ENCODE measurements around the gene EMSY. TPM values are rescaled to one million over a fixed set of nuclear protein-coding genes. Genes with fewer than 3 reads are reported as not detected.

EMSY gene
- total RNA-seq, 4 donors from 2014 or later: 12.8 to 59.3 (median 20.6) TPM

DNA sequence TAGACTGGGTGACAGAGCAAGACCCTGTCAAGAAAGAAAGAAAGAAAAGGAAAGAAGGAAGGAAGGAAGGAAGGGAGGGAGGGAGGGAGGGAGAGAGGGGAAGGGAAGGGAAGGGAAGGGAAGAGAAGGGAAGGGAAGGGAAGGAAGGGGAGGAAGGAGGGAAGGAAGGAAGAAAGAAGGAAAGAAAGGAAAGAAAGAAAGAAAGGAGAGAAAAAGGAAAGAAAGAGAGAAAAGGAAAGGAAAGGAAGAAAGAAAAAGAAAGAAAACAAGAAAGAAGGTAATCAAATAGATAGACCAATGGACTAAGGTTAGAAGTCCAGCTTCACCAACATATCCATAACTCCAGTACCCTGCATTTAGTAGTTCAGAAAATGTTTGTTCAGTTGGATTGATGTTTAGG lies 18.2 kb upstream of the EMSY start:
- DNase-seq (ENCODE audit: low spot score) (no peak), ATAC-seq (ENCODE audit: low FRiP score) (no peak)
- TF ChIP-seq, protein P1, sequence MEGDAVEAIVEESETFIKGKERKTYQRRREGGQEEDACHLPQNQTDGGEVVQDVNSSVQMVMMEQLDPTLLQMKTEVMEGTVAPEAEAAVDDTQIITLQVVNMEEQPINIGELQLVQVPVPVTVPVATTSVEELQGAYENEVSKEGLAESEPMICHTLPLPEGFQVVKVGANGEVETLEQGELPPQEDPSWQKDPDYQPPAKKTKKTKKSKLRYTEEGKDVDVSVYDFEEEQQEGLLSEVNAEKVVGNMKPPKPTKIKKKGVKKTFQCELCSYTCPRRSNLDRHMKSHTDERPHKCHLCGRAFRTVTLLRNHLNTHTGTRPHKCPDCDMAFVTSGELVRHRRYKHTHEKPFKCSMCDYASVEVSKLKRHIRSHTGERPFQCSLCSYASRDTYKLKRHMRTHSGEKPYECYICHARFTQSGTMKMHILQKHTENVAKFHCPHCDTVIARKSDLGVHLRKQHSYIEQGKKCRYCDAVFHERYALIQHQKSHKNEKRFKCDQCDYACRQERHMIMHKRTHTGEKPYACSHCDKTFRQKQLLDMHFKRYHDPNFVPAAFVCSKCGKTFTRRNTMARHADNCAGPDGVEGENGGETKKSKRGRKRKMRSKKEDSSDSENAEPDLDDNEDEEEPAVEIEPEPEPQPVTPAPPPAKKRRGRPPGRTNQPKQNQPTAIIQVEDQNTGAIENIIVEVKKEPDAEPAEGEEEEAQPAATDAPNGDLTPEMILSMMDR (IDR thresholded peaks at IDR 0.05): no peak

DNA sequence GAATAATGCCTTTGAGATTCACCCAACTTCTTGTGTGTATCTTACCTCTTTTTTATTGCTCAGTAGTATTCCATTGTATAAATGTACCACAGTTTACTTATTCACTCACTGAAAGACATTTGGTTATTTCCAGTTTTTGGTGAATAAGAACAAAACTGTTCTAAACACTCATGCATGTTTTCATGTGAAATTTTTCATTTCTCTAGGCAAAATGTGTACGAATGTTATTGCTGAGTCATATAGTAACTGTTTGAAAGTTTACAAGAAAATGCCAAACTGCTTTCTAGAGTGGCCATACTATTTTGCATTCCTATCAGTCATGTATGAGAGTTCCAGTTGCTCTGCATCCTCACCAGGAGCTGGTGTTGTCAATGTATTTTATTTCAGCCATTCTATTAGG lies 8.8 kb upstream of the EMSY start:
- TF ChIP-seq, protein P1 (IDR thresholded peaks at IDR 0.05): no peak
- DNase-seq (ENCODE audit: low spot score) (no peak), ATAC-seq (ENCODE audit: low FRiP score) (no peak)

DNA sequence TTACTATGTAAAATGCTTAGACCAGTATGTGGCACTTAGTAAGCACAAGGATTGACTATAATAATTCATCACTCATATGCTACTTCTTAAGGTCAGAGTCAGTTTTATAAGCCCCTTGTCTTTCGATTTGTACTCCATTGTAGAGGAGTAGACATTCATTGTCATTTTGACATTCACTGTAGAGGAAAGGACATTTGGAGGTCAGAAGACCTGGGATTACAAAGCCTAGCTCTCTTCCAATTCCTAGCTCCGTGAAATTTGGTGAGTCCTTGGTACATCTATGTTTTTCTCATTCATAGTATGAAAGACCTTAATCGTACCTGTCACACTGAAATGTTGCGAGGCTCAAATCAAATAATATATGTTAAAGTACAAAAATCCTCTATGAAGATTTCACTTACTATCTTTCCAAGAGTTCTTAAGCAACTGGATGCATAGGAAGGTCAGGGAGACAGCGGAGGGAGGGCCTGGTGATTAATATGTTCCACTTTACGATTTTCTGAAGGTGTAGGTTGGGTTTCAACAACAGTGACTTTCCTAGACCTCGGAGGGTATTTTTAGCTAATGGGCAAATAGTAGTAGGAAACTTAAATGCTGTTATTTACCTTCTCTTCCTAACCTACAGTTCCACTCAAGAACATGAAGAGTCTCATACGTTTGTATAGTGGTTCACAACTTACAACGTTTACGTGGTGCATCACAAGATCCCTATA lies 1.4 kb upstream of the EMSY start:
- DNase-seq (ENCODE audit: low spot score) (no peak), ATAC-seq (ENCODE audit: low FRiP score) (no peak)
- TF ChIP-seq, protein P1 (IDR thresholded peaks at IDR 0.05): no peak

- DNase-seq (ENCODE audit: low spot score) (no peak), ATAC-seq (ENCODE audit: low FRiP score) (no peak)
- TF ChIP-seq, protein P1 (IDR thresholded peaks at IDR 0.05): no peak
Measured at GRCh38 chr11:76444065-76444383, 794 bp upstream of the EMSY start.

DNA sequence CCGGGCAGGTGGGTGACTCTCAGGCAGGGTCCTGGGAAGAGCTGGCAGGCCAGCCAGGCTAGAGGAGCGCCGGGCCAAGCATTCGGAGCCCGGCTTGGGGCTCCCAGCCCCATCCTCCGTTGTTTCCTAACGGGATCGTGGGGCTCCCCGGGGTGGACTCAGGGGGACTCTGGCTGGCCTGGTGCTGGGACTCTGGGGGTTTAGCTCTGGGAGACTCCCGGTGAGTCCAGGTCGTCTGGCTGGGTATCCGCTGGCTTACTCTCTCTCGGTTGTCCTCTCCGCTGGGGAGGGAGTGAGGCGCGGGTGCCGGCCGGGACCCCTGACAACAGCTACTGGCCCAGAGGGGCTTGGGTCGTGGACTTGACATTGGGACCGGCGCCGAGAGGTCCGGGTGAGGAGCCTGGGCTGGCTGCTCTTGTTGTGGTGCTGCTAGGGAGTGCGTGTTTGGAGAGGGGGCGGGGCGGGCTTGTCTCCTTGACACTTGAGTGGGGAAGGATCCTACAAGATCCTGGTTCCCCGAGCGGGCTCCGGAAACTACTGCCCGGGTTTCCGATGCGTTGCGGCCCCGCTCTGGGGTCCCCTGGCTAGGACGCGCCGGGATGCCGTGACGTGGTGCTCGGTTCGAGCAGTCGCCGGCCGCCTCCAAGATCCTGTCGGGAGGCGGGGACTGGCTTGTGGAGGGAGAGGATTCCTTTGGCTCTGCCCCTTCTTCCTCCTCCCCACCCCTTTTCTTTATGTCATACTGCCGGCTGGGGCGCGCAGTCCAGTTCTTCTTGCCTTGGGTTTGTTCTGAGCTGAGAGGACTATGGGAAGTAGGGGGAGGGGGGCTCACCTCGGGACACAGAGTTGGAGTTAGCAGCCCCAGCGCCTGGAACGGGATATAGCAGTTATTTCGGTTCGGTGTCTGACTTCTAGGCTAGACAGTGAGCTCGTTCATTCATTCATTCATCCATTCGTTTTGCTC lies 585 bp downstream of the EMSY start:
- peak; percentile 67 for DNase-seq (ENCODE audit: low spot score)
- peak; percentile 79 for ATAC-seq (ENCODE audit: low FRiP score)
- TF ChIP-seq, protein P1 (IDR thresholded peaks at IDR 0.05): no peak

GRCh38 chr11:76448506-76448905 lies 3.7 kb downstream of the EMSY start:
- TF ChIP-seq, protein P1 (IDR thresholded peaks at IDR 0.05): no peak
- no peak for DNase-seq (ENCODE audit: low spot score)
- ATAC-seq (ENCODE audit: low FRiP score): no peak
